ENCODE data around the gene LYZL1. TPM values are rescaled to one million over a fixed set of nuclear protein-coding genes. Genes with fewer than 3 reads are reported as not detected.
A peak's percentile ranks its signal among the peaks of the same experiment; 100 is the strongest.

The LYZL1 gene
- total RNA-seq, 1 donor from 2014 or later, result not detected

DNA sequence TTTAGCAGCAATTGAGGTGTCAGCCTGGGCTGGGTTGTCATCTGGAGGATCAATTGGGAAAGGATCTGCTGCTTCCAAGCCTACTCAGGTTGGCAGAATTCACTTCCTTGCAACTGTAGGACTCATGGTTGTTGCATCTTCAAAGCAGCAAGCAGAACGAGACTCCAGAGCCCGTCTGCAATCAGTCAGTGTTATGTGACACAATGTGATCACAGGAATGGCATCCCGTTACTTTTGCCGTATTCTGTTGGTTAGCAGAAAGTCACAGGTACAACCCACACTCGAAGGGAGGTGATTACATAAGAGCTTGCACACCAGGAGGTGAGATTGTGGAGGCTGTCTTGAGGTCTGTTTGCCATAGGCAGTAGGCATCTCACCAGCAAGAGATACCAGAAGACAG lies 15.4 kb upstream of the LYZL1 start:
- H3K4me1 Mint-ChIP-seq (ENCODE audit: unreplicated experiment), result peaks cover 23% of the 10 kb centered on the region
- no peak overlapping the region for H3K4me3 Mint-ChIP-seq
- TF ChIP-seq, protein P1, sequence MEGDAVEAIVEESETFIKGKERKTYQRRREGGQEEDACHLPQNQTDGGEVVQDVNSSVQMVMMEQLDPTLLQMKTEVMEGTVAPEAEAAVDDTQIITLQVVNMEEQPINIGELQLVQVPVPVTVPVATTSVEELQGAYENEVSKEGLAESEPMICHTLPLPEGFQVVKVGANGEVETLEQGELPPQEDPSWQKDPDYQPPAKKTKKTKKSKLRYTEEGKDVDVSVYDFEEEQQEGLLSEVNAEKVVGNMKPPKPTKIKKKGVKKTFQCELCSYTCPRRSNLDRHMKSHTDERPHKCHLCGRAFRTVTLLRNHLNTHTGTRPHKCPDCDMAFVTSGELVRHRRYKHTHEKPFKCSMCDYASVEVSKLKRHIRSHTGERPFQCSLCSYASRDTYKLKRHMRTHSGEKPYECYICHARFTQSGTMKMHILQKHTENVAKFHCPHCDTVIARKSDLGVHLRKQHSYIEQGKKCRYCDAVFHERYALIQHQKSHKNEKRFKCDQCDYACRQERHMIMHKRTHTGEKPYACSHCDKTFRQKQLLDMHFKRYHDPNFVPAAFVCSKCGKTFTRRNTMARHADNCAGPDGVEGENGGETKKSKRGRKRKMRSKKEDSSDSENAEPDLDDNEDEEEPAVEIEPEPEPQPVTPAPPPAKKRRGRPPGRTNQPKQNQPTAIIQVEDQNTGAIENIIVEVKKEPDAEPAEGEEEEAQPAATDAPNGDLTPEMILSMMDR (conservative IDR thresholded peaks at IDR 0.05), result no peak
- no peak overlapping the region for H3K27ac Mint-ChIP-seq
- H3K27me3 Mint-ChIP-seq, result no peaks in the 10 kb centered on the region
- H3K9me3 Mint-ChIP-seq, result peaks cover 7% of the 10 kb centered on the region
- no peaks in the 10 kb centered on the region for H3K36me3 Mint-ChIP-seq
- peak; percentile 11 for DNase-seq (ENCODE audit: extremely low spot score, unreplicated experiment)

DNA sequence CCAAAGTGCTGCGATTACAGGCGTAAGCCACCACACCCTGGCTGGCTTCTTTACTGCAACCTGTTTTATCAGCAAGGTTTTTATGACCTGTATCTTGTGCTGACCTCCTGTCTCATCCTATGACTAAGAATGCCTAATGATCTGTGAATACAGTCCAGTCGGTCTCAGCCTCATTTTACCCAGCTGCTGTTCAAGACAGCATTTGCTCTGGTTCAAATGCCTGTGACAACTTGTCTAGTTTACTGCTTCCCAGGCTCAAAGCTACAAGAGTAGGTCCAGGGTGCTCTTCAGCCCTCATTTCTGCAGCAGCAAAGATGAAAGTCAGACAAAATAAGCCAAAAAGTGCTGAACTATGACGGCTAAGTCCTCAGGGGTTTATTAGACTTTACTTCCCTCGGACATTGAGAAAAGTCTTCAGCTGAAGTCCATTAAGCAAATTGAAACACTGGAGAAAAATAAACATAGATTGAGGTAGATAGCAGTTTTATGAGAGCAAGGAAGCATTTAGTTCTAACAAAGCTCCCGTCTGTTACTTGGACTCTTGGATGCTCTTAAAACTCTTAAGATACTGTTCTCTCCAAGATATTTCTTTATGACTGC lies 12.5 kb upstream of the LYZL1 start:
- Mint-ChIP-seq H3K4me1 (ENCODE audit: unreplicated experiment) (peaks cover 29% of the 10 kb centered on the region), H3K27ac (peak overlapping the region; percentile 57)

DNA sequence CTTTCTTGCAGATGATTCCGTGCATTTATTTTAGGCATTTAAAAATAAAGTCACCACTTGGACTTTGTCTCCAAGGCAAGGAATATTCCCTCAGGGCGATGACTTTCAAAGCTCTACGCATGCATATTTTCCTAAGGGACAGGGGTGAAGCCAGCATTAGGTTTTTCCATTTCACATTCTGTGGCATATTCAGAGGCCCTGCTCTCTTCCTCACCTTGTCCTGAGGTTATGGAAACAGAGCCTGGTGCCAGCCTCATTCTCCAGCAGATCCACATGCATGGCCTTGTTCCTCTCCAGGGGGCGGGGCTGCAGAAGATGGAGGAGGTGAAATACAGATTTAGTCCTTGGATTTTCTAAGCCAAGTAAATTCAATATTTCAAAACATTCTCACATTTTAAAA lies 11.6 kb upstream of the LYZL1 start:
- DNase-seq (ENCODE audit: extremely low spot score, unreplicated experiment), result peak; percentile 44

More for the DNA sequence above, 12.5 kb upstream of the LYZL1 start:
- no peaks in the 10 kb centered on the region for H3K36me3 Mint-ChIP-seq
- TF ChIP-seq, protein P1 (conservative IDR thresholded peaks at IDR 0.05), result no peak
- peak; percentile 13 for DNase-seq (ENCODE audit: extremely low spot score, unreplicated experiment)
- no peak overlapping the region for H3K4me3 Mint-ChIP-seq
- H3K27me3 Mint-ChIP-seq, result no peaks in the 10 kb centered on the region
- no peaks in the 10 kb centered on the region for H3K9me3 Mint-ChIP-seq

DNA sequence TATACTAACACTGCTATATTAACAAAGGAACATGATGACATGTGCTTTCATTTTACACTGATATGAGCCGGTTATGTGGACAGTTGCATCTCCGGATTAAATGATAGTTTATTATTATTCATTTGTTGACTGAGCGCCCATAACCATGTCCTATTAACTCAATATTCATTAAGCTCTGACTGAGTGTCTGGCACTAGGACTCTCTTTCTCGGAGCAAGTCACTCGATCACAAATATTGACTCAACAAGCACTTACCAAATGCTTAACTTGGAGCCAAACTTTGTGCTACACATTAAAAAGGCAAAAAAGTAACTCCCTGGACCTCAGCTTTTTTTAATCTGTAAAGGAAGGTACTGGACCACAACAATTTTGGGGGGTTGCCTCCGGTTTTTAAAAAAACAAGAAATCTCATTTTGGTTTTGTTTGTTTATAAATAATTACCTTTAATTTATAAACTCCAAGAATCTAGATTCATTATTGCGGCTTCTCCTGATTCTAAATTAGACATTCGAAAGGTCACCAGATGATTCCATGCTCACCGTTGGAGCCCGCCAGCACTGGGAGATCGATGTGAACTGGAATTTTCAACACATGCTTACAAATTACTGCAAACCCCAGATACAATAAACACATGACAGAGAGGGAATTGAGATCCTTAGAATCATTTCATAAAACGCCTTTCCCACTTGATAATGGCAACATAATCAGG lies 8.9 kb upstream of the LYZL1 start:
- Mint-ChIP-seq H3K9me3 (peaks cover 6% of the 10 kb centered on the region), H3K27me3 (no peaks in the 10 kb centered on the region), H3K4me1 (ENCODE audit: unreplicated experiment) (peaks cover 25% of the 10 kb centered on the region), H3K4me3 (no peak overlapping the region), H3K27ac (no peak overlapping the region), H3K36me3 (no peaks in the 10 kb centered on the region)
- TF ChIP-seq, protein P1 (conservative IDR thresholded peaks at IDR 0.05), result no peak
- no peak for DNase-seq (ENCODE audit: extremely low spot score, unreplicated experiment)

More for the DNA sequence above, 11.6 kb upstream of the LYZL1 start:
- Mint-ChIP-seq H3K4me3 (no peak overlapping the region), H3K36me3 (no peaks in the 10 kb centered on the region), H3K4me1 (ENCODE audit: unreplicated experiment) (peaks cover 29% of the 10 kb centered on the region), H3K9me3 (peaks cover 3% of the 10 kb centered on the region), H3K27ac (no peak overlapping the region), H3K27me3 (no peaks in the 10 kb centered on the region)
- TF ChIP-seq, protein P1 (conservative IDR thresholded peaks at IDR 0.05), result no peak

DNA sequence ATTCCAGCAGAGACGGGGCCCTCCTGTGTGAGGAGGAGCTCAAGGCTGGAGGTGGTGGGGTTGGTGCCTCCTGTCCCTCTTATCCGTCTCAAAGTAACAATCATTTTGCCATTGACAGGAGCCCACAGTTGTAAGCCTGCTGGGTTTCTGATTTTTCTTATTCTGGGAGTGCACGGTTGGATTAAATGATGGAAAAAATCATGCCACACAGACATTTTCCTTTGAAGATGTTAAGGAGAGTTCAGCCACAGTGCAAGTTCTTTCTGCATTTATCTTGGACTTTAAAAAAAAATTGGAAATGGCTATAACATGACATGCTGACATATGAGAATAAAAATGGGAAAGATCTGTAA lies 8.4 kb upstream of the LYZL1 start:
- Mint-ChIP-seq H3K27me3 (no peaks in the 10 kb centered on the region), H3K36me3 (no peaks in the 10 kb centered on the region), H3K27ac (no peak overlapping the region), H3K9me3 (peaks cover 6% of the 10 kb centered on the region), H3K4me1 (ENCODE audit: unreplicated experiment) (peaks cover 25% of the 10 kb centered on the region), H3K4me3 (no peak overlapping the region)
- TF ChIP-seq, protein P1 (conservative IDR thresholded peaks at IDR 0.05), result no peak
- no peak for DNase-seq (ENCODE audit: extremely low spot score, unreplicated experiment)

Data from type B pancreatic cell (in vitro differentiated cells).